HepG2 (cell line): ENCODE results near the gene CHPF. TPM values are rescaled to one million over a fixed set of nuclear protein-coding genes. Genes with fewer than 3 reads are reported as not detected.

Source experiments
- ATAC-seq: fragments of 200-7000 bp; cut with Tn5 transposase; 3 replicates; pipeline ENCODE4 v1.9.1; 2020; ENCODE audit warnings: mild to moderate bottlenecking, moderate library complexity
- BruUV-seq: library from RNA; stranded (reverse); fragments of 400-500 nt; replicated peaks from 2 replicates; lab custom pipeline; 2021; lab: Mats Ljungman, UMichigan
- CTCF ChIA-PET: fragments of 300-600 bp; formaldehyde crosslinking; extraction: SDS; loops from one replicate; lab custom pipeline; 2021; ENCODE audit warnings: low total read pairs, inconsistent platforms, low intra/inter-chr PET ratio; lab: Yijun Ruan, JAX
- POLR2A ChIA-PET: fragments of 350-600 bp; sonication (Branson Sonifier 250); formaldehyde crosslinking; loops from one replicate; lab custom pipeline; 2020; ENCODE audit warnings: antibody characterized with exemption, inconsistent platforms; lab: Yijun Ruan, JAX
- DNase-seq: peaks from one replicate; pipeline ENCODE4 v3.0.0-alpha.2; 2015; ENCODE audit warnings: low spot score
- FAIRE-seq: peaks from 3 replicates; lab custom pipeline; 2011; peaks lifted over from hg19 to GRCh38; lab: Jason Lieb, UNC
- H2AFZ ChIP-seq: one replicate; pipeline ENCODE4 v1.6.1; 2011; ENCODE audit warnings: low read length, inconsistent platforms
- H3K27ac ChIP-seq: fragments of 300-600 bp; 3 replicates; pipeline ENCODE4 v1.8.0; 2011; ENCODE audit warnings: mixed run types, mild to moderate bottlenecking, mixed read lengths, low read length, inconsistent platforms; ENCODE audit not compliant: insufficient read depth; ENCODE audit errors: extremely low read length
- H3K27me3 ChIP-seq, 2 experiments: fragments of 200-600 bp in 1 of 2; 2 replicates in 1 of 2; 3 replicates in 1 of 2; pipeline versions ENCODE4 v1.6.0 to v1.8.0; 2011; ENCODE audit warnings: low read length in 2 of 2, mild to moderate bottlenecking in 2 of 2, moderate library complexity in 2 of 2, inconsistent platforms in 1 of 2; ENCODE audit not compliant: insufficient read depth in 2 of 2, control insufficient read depth in 1 of 2
- H3K36me3 ChIP-seq, 2 experiments: fragments of 200-600 bp in 1 of 2; replicated peaks in 1 of 2; 2 replicates in 1 of 2; 3 replicates in 1 of 2; pipeline versions ENCODE4 v1.5.1 to v1.8.0; 2011; ENCODE audit warnings: low read length in 2 of 2, inconsistent platforms in 1 of 2; ENCODE audit not compliant: insufficient read depth in 2 of 2, control insufficient read depth in 1 of 2
- H3K4me1 ChIP-seq: 2 replicates; pipeline ENCODE4 v1.5.1; 2012; ENCODE audit warnings: low read length, inconsistent platforms; ENCODE audit not compliant: insufficient read depth
- H3K4me2 ChIP-seq: 2 replicates; pipeline ENCODE4 v1.6.0; 2011; ENCODE audit warnings: low read depth, low read length, inconsistent platforms
- H3K4me3 ChIP-seq, 3 experiments: fragments of 200-600 bp in 1 of 3; sonication (generic), shearing (Covaris generic) in 1 of 3; replicated peaks in 1 of 3; 2 replicates each; pipeline ENCODE4 v1.5.1; 2011 to 2016; ENCODE audit warnings: low read length in 3 of 3, inconsistent platforms in 2 of 3, low read depth in 2 of 3, mild to moderate bottlenecking in 2 of 3, control low read depth in 1 of 3, mixed read lengths in 1 of 3; ENCODE audit not compliant: insufficient read depth in 1 of 3
- H3K79me2 ChIP-seq: one replicate; pipeline ENCODE4 v1.6.1; 2011; ENCODE audit warnings: low read length, inconsistent platforms; ENCODE audit not compliant: insufficient read depth
- H3K9ac ChIP-seq: 2 replicates; pipeline ENCODE4 v1.6.0; 2011; ENCODE audit warnings: mild to moderate bottlenecking, low read depth, low read length, inconsistent platforms; ENCODE audit not compliant: insufficient read depth
- H3K9me3 ChIP-seq: 2 replicates; pipeline ENCODE4 v1.5.1; 2012; ENCODE audit warnings: mild to moderate bottlenecking, low read length
- H4K20me1 ChIP-seq: 2 replicates; pipeline ENCODE4 v1.6.0; 2011; ENCODE audit warnings: inconsistent platforms, mild to moderate bottlenecking, low read length, moderate library complexity; ENCODE audit not compliant: insufficient read depth
- EEA1 ChIP-seq: sonication (generic); formaldehyde crosslinking; IDR thresholded peaks from 2 replicates; pipeline ENCODE4 v1.5.1; 2020; ENCODE audit warnings: mild to moderate bottlenecking, missing genetic modification reagents, borderline replicate concordance
- HNF4A ChIP-seq: sonication (generic); formaldehyde crosslinking; IDR thresholded peaks from 2 replicates; pipeline ENCODE4 v1.4.0; 2020; ENCODE audit warnings: missing genetic modification reagents
- ZMYM3 ChIP-seq: sonication (generic); formaldehyde crosslinking; IDR thresholded peaks from 2 replicates; pipeline ENCODE4 v1.5.1; 2020; ENCODE audit warnings: mild to moderate bottlenecking, missing genetic modification reagents
- ZNF138 ChIP-seq: sonication (generic); formaldehyde crosslinking; IDR thresholded peaks from 2 replicates; pipeline ENCODE4 v1.5.0; 2020; ENCODE audit warnings: mild to moderate bottlenecking, low read depth, missing genetic modification reagents
- ZNF451 ChIP-seq: sonication (generic); formaldehyde crosslinking; IDR thresholded peaks from 2 replicates; pipeline ENCODE4 v1.5.0; 2020; ENCODE audit warnings: mild to moderate bottlenecking, missing genetic modification reagents
- WGBS: methylation state at CpG from one replicate; pipeline ENCODE4 v1.1.6; 2017; ENCODE audit warnings: low lambda C conversion rate; 5-methylcytosine and 5-hydroxymethylcytosine counted together
- in situ Hi-C: cut with HindIII; loops from 2 replicates; pipeline ENCODE4 v1.10.0; 2017; ENCODE audit warnings: low pct_unique_long_range_greater_than_20kb; ENCODE audit not compliant: extremely low pct_ligation_motif_present
- intact Hi-C: fragments of 100-400 bp; cut with micrococcal nuclease; formaldehyde crosslinking; loops from one replicate; pipeline ENCODE4 v1.10.0; 2022; ENCODE audit not compliant: unreplicated experiment
- polyA plus RNA-seq, 8 experiments: library from polyadenylated mRNA; depleted of rRNA in 3 of 8; stranded (reverse) in 7 of 8; unstranded in 1 of 8; fragments of >200 nt; fragmentation: Illumina TruSeq in 4 of 8; extraction: Trizol in 4 of 8; gene quantifications; 2 replicates each; pipeline versions ENCODE4 v1.2.1 to v1.2.3, GENCODE V29; 2011 to 2016; ENCODE audit warnings: low read depth in 4 of 8, missing spikeins in 1 of 8, mixed read lengths in 1 of 8; ENCODE audit not compliant: insufficient read depth in 1 of 8
- total RNA-seq, 5 experiments: library from RNA; depleted of rRNA; stranded (reverse); fragments of >200 nt; fragmentation: Illumina TruSeq; extraction: Trizol; gene quantifications; 2 replicates each; pipeline ENCODE4 v1.2.3, GENCODE V29; 2016; ENCODE audit warnings: low read depth in 1 of 5
- TF ChIP-seq, protein P1 (sequence below): sonication (generic); formaldehyde crosslinking; IDR thresholded peaks from 2 replicates; pipeline ENCODE4 v1.9.0; 2021; ENCODE audit warnings: missing genetic modification reagents, mild to moderate bottlenecking, borderline replicate concordance
- TF ChIP-seq, protein P2 (sequence below): sonication (generic); IDR thresholded peaks from 2 replicates; pipeline ENCODE4 v1.6.1; 2016; ENCODE audit warnings: low read depth, borderline replicate concordance
- TF ChIP-seq, protein P3 (sequence below): sonication (generic); formaldehyde crosslinking; IDR thresholded peaks from 2 replicates; pipeline ENCODE4 v1.4.0; 2020; ENCODE audit warnings: mild to moderate bottlenecking, missing genetic modification reagents
- TF ChIP-seq, protein P4 (sequence below): sonication (generic); formaldehyde crosslinking; IDR thresholded peaks from 2 replicates; pipeline ENCODE4 v1.5.0; 2020; ENCODE audit warnings: mild to moderate bottlenecking, missing genetic modification reagents
- TF ChIP-seq, protein P5 (sequence below): fragments of 450-650 bp; IDR thresholded peaks from 2 replicates; pipeline ENCODE4 v1.6.1; 2017; ENCODE audit warnings: mild to moderate bottlenecking
- TF ChIP-seq, protein P6 (sequence below): sonication (generic); formaldehyde crosslinking; IDR thresholded peaks from 2 replicates; pipeline ENCODE4 v1.4.0; 2020; ENCODE audit warnings: missing genetic modification reagents

CHPF gene
- total and polyA plus RNA-seq, 2 of the 13 experiments (the other 11 are each of a cell fraction or from before 2014, with no cell fraction given), result 79.6 to 111 TPM

DNA sequence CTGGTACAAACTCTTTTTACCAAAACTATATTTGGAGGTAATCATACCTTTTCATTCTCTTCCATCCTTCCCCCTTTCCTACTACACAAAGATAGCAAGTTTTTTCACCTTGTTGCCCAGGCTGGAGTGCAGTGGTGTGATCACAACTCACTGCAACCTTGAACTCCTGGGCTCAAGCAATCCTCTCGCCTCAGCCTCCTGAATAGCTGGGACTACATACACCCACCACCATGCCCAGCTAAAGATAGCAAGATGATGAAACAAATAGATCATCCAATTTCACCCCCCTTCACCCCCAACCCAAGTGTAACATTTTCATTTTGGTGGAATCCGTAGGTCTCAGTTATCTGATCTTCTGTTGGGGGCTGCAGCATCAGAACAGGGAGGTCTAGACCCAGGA lies 49.5 kb upstream of the CHPF start:
- H3K9me3 ChIP-seq, result no peaks in the 10 kb centered on the region
- DNase-seq, result no peak
- CTCF ChIA-PET, result no interaction called here
- H3K79me2 ChIP-seq, result no peaks in the 10 kb centered on the region
- no peak overlapping the region for H3K9ac ChIP-seq
- H3K27ac ChIP-seq, result no peak overlapping the region
- H3K36me3 ChIP-seq, result no peaks in the 10 kb centered on the region
- H3K4me1 ChIP-seq, result peaks cover 60% of the 10 kb centered on the region
- H3K4me2 ChIP-seq, result no peak overlapping the region
- in situ Hi-C loops (no loop called here), intact Hi-C loops (no loop called here)
- no peaks in the 10 kb centered on the region for H4K20me1 ChIP-seq
- WGBS, result 46% methylated on average over 2 of the region's 2 CpGs
- no TSS peak for BruUV-seq
- H3K4me3 ChIP-seq, result no peak overlapping the region
- POLR2A ChIA-PET, result interaction anchor here (1.2 kb wide), 1 partner anchor 22 kb away, joined by 3 read pairs; the partner anchor contains the start of gene OBSL1
- no peak for FAIRE-seq
- no peak overlapping the region for H2AFZ ChIP-seq
- no peak for ATAC-seq
- H3K27me3 ChIP-seq, result no peaks in the 10 kb centered on the region; a peak in 1 of 5 replicates
- TF ChIP-seq, protein P1, sequence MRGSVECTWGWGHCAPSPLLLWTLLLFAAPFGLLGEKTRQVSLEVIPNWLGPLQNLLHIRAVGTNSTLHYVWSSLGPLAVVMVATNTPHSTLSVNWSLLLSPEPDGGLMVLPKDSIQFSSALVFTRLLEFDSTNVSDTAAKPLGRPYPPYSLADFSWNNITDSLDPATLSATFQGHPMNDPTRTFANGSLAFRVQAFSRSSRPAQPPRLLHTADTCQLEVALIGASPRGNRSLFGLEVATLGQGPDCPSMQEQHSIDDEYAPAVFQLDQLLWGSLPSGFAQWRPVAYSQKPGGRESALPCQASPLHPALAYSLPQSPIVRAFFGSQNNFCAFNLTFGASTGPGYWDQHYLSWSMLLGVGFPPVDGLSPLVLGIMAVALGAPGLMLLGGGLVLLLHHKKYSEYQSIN (CRISPR knock-in tag), result no peak
- TF ChIP-seq HNF4A (CRISPR knock-in tag), result 0 out of 2 replicates have a peak, but pooled peaks have one; percentile 12
- TF ChIP-seq, protein P2, sequence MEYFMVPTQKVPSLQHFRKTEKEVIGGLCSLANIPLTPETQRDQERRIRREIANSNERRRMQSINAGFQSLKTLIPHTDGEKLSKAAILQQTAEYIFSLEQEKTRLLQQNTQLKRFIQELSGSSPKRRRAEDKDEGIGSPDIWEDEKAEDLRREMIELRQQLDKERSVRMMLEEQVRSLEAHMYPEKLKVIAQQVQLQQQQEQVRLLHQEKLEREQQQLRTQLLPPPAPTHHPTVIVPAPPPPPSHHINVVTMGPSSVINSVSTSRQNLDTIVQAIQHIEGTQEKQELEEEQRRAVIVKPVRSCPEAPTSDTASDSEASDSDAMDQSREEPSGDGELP, result no peak
- TF ChIP-seq, protein P3, sequence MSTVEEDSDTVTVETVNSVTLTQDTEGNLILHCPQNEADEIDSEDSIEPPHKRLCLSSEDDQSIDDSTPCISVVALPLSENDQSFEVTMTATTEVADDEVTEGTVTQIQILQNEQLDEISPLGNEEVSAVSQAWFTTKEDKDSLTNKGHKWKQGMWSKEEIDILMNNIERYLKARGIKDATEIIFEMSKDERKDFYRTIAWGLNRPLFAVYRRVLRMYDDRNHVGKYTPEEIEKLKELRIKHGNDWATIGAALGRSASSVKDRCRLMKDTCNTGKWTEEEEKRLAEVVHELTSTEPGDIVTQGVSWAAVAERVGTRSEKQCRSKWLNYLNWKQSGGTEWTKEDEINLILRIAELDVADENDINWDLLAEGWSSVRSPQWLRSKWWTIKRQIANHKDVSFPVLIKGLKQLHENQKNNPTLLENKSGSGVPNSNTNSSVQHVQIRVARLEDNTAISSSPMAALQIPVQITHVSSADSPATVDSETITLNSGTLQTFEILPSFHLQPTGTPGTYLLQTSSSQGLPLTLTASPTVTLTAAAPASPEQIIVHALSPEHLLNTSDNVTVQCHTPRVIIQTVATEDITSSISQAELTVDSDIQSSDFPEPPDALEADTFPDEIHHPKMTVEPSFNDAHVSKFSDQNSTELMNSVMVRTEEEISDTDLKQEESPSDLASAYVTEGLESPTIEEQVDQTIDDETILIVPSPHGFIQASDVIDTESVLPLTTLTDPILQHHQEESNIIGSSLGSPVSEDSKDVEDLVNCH (CRISPR knock-in tag), result no peak
- TF ChIP-seq, protein P4, sequence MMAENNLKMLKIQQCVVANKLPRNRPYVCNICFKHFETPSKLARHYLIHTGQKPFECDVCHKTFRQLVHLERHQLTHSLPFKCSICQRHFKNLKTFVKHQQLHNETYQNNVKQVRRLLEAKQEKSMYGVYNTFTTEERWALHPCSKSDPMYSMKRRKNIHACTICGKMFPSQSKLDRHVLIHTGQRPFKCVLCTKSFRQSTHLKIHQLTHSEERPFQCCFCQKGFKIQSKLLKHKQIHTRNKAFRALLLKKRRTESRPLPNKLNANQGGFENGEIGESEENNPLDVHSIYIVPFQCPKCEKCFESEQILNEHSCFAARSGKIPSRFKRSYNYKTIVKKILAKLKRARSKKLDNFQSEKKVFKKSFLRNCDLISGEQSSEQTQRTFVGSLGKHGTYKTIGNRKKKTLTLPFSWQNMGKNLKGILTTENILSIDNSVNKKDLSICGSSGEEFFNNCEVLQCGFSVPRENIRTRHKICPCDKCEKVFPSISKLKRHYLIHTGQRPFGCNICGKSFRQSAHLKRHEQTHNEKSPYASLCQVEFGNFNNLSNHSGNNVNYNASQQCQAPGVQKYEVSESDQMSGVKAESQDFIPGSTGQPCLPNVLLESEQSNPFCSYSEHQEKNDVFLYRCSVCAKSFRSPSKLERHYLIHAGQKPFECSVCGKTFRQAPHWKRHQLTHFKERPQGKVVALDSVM, result peak; percentile 88
- TF ChIP-seq, protein P5, sequence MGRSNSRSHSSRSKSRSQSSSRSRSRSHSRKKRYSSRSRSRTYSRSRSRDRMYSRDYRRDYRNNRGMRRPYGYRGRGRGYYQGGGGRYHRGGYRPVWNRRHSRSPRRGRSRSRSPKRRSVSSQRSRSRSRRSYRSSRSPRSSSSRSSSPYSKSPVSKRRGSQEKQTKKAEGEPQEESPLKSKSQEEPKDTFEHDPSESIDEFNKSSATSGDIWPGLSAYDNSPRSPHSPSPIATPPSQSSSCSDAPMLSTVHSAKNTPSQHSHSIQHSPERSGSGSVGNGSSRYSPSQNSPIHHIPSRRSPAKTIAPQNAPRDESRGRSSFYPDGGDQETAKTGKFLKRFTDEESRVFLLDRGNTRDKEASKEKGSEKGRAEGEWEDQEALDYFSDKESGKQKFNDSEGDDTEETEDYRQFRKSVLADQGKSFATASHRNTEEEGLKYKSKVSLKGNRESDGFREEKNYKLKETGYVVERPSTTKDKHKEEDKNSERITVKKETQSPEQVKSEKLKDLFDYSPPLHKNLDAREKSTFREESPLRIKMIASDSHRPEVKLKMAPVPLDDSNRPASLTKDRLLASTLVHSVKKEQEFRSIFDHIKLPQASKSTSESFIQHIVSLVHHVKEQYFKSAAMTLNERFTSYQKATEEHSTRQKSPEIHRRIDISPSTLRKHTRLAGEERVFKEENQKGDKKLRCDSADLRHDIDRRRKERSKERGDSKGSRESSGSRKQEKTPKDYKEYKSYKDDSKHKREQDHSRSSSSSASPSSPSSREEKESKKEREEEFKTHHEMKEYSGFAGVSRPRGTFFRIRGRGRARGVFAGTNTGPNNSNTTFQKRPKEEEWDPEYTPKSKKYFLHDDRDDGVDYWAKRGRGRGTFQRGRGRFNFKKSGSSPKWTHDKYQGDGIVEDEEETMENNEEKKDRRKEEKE, result no peak
- TF ChIP-seq EEA1, result no peak
- TF ChIP-seq, protein P6, sequence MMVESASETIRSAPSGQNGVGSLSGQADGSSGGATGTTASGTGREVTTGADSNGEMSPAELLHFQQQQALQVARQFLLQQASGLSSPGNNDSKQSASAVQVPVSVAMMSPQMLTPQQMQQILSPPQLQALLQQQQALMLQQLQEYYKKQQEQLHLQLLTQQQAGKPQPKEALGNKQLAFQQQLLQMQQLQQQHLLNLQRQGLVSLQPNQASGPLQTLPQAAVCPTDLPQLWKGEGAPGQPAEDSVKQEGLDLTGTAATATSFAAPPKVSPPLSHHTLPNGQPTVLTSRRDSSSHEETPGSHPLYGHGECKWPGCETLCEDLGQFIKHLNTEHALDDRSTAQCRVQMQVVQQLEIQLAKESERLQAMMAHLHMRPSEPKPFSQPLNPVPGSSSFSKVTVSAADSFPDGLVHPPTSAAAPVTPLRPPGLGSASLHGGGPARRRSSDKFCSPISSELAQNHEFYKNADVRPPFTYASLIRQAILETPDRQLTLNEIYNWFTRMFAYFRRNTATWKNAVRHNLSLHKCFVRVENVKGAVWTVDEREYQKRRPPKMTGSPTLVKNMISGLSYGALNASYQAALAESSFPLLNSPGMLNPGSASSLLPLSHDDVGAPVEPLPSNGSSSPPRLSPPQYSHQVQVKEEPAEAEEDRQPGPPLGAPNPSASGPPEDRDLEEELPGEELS (CRISPR knock-in tag), result no peak
- TF ChIP-seq ZNF451, result no peak
- TF ChIP-seq ZNF138 (CRISPR knock-in tag), result no peak
- TF ChIP-seq ZMYM3, result peak; percentile 64
